ENCODE data around the gene NTSR1.

- TF ChIP-seq CTCF (IDR thresholded peaks at IDR 0.05): no peak
- TF ChIP-seq POLR2A (IDR thresholded peaks at IDR 0.05): no peak
These were observed 47.4 kb downstream of the NTSR1 start for GRCh38 chr20:62755817-62756724.
